Peyer's patch (tissue), 4 donors: ENCODE results near the gene JPH3.

Experiments
- CTCF ChIP-seq, 6 experiments: fragments of 450-650 bp in 4 of 6; fragments of 200-600 bp in 2 of 6; sonication (generic) in 1 of 6; IDR thresholded peaks; one replicate each; pipeline ENCODE4 v1.5.1; 2017 to 2019; ENCODE audit warnings: antibody characterized with exemption in 6 of 6, mild to moderate bottlenecking in 3 of 6, moderate library complexity in 1 of 6
- POLR2A ChIP-seq, 2 donors: fragments of 450-650 bp; IDR thresholded peaks; one replicate each; pipeline ENCODE4 v1.5.1; 2017; ENCODE audit warnings: antibody characterized with exemption in 2 of 2, mild to moderate bottlenecking in 2 of 2, moderate library complexity in 2 of 2

GRCh38 chr16:87582966-87583325 is 19.4 kb upstream of the JPH3 start:
- TF ChIP-seq CTCF (IDR thresholded peaks at IDR 0.05) (no peak), POLR2A (IDR thresholded peaks at IDR 0.05) (no peak)
